GM21576 (cell line): ENCODE measurements around the gene CACNG6.
"Not testable (repeated sequence)": the region's sequence is repeated elsewhere in the genome, so short reads cannot be mapped to it uniquely, and the experiment has no call there.

Experiments
- ATAC-seq: cut with Tn5 transposase; IDR thresholded peaks from one replicate; pipeline ENCODE4 v1.9.1; 2021; ENCODE audit warnings: mild to moderate bottlenecking, moderate library complexity; ENCODE audit not compliant: unreplicated experiment

Gene CACNG6

DNA sequence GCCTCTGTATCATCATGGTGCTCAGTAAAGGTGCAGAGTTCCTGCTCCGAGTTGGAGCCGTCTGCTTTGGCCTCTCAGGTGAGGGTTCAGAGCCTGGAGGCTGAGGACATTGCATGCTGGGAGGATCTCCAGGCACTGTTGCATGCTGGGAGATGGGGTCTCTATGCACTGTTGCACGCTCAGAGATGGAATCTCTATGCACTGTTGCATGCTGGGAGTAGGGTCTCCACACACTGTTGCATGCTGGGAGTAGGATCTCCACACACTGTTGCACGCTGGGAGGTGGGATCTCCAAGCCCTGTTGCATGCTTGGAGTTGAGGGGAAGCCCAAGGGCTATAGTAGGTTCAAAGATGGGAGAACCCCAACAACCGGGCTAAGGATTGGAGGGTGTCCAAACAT lies 8.3 kb downstream of the CACNG6 start:
- ATAC-seq: no peak

DNA sequence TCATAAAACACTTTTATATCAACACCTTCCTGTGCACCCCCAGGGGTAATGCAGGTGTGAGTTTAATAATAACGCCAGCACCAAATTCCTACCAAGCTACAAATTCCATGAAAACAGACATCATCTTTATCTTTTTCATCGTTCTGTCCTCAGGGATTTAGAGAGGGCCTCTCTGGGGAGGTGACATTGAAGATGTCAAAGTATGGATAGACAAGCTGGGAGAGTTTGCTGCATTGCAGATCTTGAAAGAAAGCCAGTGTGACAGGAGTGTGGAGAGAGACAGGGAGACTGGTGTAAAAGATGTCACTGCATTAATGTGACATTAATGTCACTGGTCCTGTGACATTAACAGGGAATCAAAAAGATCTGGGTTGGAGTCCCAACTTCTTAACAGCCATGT lies 10.1 kb downstream of the CACNG6 start:
- ATAC-seq: no peak

DNA sequence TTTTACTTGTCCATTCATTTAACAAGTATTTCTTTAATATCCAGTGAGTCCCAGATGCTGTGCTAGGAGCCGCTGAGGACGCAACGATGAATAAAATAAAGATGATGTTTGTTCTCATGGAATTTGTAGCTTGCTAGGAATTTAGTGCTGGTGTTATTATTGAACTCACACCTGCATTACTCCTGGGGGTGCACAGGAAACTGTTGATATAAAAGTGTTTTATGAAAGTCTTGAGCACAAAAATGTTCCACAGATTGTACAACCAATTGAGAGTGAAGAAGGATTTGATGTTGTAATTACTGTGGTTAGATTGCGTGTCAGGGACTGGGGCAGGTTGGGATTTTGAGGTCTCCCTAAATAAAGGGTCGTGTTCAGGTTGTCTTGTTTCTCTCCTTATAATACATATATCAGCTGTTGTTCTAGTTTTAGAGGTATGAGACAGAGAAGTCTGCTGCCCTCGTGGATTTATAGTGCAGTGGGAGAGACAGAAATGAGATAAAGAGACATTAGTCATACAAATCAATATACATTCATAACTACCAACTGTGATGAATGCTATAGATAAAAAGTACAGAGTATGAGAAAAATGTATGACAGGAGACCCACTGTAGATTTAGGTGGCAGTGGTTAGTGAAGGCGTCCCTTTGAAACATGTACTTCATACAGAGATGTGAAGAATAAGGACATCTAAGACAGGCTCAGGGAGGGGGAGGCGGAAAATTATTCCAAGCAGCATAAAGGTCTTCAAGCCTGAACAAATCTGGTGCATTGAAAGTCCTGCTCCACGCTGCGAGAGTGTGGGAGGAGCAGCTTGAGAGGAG lies 11.3 kb downstream of the CACNG6 start:
- no peak for ATAC-seq

DNA sequence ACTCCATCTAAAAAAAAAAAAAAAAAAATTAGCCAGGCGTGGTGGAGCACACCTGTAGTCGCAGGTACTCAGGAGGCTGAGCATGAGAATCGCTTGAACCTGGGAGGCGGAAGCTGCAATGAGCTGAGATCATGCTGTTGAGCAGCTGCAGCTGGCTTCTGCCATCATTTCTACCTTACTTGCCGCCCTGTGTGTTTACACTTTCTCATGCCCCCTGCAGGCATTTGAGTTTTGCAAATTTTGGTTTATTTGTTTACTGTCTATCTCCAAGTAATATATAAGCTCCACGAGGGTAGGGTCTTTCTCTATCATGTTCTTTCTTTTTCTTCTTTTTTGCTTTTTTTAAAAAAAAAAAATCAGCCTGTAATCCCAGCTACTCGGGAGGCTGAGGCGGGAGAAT lies 18.0 kb downstream of the CACNG6 start:
- no peak for ATAC-seq

DNA sequence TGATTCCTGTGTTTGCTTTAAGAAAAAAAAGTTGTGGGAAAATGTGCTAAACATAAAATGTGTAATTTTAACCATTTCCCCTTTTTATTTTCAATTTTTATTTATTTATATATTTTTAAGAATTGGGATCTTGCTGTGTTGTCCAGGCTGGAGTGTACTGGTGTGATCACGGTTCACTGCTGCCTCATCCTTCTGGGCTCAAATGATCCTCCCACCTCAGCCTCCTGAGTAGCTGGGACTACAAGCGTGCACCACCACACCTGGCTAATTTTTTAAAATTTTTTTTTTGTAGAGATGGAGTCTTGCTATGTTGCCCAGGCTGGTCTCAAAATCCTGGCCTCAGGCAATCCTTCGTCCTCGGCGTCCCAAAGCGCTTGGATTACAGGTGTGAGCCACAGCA lies 19.0 kb downstream of the CACNG6 start:
- ATAC-seq: no peak

DNA sequence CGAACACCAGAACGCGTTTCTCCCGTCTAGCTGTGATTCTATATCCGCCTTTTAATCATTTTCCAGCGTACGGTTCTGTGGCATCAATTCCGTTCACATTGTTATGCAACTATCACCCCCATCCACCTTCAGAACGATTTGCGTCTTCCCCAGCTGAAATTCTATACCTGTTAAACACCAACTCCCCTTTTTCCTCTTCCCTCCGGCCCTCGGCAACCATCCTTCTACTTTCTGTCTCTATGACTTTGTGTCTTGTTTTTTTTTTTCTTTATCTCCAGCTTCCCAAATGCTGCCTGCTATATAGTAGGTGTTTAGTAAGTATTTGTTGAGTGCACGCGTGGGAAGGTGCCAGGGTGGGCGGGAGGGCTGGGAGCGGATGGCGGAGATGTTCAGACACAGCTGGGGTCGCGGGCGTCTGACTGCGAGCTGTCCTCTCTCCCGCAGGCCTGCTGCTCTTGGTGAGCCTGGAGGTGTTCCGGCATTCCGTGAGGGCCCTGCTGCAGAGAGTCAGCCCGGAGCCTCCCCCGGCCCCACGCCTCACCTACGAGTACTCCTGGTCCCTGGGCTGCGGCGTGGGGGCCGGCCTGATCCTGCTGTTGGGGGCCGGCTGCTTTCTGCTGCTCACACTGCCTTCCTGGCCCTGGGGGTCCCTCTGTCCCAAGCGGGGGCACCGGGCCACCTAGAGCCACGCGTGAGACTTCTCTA lies 20.2 kb downstream of the CACNG6 start:
- ATAC-seq: no peak

DNA sequence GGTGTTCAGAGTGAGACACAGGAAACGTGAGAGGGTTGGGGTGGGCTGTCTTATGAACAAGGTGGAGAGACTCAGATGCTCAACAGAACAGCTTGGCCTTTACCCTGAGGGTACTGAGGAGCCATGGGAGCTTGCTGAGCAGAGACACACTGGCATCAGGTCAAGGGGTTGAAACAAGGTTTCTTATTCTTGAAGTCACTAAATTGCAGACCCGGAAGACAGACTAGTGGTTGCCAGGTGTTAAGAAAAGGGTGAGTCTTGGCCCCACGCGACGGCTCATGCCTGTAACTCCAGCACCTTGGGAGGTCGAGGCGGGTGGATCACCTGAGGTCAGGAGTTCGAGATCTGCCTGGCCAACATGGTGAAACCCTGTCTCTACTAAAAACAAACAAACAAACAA lies 22.4 kb downstream of the CACNG6 start:
- no peak for ATAC-seq

DNA sequence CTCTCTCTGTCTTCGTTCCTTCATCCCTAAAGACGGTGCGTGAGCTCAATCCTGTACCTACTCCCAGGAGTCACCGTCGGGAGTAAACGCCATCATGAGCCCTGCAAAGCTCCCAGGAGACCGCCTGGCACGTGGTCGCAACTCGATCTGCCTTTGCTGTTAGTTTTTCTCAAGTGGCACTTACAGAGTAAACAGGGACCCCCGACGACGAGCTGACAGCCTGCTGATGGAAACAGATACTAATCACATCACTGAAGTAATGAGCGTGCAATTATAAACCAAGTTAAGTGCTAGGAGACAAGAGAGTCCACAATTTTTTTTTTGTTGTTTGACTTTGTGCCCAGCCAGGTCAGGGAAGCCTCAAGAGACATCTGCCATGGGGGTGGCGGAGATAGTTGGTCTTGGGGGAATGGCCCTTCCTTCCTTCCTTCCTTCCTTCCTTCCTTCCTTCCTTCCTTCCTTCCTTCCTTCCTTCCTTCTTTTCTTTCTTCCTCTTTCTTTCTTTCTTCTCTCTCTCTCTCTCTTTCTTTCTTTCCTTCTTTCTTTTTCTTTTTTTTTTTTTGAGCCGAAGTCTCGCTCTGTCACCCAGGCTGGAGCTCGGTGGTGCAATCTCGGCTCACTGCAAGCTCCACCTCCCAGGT lies 23.6 kb downstream of the CACNG6 start:
- ATAC-seq: no peak

DNA sequence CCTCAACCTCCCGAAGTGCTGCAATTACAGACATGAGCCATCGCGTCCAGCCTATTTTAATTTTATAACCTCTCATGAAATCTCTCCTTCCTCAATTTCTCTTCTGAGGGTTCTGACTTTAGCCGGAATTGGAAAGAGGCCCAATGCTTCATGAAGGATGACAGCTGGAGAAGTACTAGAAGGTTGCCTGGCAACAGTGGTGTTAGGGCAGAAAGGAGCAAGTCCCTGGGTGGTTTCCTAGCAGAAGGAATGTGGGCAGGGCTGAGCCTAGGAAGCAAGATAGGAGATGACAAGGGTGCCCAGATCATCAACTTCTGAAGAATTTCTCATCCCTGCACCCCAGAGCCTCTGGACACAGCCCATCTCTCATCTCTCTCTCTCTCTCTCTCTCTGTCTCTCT lies 25.8 kb downstream of the CACNG6 start:
- ATAC-seq: no peak

DNA sequence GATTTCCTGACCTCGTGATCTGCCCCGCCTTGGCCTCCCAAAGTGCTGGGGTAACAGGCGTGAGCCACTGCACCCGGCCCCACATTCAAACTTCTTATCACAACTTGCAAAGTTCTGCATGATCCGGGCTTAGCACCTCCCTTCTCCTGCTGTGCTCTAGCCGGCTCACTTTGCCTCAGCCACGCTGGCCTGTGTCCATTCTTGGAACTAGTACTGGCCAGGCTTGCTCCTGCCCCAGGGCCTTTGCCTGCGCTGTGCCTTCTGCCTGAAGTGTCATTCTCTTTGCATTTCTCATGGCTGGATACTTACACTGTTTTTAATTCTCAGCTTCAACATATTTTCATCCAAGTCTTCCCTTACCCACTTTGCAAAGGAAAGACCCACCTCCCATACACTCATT lies 29.9 kb downstream of the CACNG6 start:
- ATAC-seq: no peak

DNA sequence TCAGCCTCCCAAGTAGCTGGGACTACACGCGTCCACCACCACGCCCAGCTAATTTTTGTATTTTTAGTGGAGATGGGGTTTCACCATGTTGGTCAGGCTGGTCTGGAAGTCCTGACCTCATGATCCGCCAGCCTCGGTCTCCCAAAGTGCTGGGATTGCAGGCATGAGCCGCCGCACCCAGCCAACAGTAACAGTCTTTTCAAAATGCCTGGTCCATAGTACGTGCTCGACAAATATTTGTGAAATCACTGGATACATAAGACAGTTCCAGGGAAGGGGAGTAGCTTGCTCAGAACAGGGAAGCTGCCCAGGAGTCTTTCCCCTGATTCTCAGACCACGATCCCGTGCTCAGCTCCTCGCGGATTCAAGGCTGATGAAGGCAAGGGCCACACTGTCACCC lies 30.5 kb downstream of the CACNG6 start:
- ATAC-seq: no peak

DNA sequence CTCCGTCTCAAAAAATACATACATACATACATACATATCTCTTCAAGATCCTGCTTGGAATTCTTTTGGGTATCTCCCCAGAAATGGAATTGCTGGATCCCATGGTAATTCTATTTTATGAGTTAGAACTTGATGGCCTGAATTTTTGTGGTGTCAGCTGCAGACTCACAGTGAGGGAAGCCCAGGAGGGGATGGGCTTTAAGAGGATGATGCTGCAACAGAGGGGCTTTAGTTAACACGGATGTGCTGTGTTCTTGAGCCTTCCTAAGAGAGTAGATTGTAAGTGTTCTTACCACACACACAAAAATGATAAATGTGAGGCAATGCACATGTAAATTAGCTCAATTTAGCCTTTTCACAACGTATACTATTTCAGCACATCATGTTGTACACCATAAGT lies 31.8 kb downstream of the CACNG6 start:
- no peak for ATAC-seq

DNA sequence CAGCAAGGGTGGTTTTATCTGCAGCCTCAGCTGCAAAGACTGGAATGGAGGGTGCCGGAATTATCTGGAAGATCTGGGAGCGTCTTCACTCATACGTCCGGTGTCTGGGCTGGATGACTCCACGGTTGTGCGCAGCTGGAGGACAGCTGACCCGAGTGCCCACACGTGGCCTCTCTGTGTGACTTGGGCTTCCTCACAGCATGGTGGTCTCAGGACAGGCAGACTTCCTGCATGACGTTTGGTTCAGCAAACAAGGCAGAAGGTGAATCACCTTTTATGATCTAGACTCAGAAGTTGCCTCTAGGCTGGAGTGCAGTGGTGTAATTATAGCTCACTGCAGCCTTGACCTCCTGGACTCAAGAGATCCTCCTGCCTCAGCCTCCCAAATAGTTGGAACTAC lies 33.2 kb downstream of the CACNG6 start:
- ATAC-seq: no peak

DNA sequence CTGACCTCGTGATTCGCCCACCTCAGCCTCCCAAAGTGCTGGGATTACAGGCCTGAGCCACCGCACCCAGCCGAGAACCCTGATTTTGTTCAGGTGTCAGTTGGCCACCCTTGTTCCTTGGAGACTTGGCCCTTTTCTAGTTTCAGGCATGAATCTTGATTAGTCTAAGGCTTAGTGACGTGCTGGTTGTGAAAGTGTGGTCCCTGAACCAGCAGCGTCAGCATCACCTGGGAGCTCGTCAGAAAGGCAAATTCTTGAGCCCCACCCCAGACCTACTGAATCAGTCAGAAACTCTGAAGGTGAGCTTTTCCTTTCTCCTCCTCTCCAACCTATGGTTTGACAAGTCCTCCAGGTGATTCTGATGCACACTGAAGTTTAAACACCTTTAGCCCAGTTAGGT lies 35.2 kb downstream of the CACNG6 start:
- no peak for ATAC-seq

DNA sequence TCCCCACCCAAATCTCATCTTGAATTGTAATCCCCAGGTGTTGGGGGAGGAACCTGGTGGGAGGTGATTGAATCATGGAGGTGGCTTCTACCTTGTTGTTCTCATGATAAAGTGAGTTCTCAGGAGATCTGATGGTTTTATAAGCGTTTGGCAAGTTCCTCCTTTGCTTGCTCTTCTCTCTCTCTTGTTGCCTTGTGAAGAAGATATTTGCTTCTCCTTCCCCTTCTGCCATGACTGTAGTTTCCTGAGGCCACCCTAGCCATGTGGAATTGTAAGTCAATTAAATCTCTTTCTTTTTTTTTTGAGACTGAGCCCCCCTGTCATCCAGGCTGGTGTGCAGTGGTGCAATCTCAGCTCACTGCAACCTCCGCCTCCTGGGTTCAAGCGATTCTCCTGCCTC lies 37.9 kb downstream of the CACNG6 start:
- no peak for ATAC-seq

DNA sequence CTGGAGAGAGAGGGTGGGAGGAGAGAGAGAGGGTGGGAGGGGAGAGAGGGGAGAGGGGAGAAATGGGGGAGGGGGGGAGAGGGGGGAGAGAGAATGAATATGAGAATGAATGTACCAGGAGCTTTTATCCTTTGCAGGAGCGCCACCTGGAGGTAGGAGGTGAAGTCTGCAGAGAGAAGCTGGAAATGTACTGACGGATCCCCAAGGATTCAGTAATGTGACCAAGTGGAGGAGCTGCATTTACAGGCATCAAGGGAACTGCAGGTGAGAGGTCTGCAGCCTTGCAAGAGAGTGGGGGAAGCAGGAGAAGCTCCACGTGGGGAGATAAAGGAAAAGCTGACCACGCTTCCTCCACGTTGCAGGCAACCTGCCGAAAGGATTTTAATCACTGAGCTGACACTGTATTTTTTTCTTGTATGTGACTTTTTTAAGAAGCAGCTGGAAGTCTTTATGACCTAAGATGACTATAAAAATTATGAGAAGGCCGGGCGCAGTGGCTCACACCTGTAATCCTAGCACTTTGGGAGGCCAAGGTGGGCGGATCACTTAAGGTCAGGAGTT lies 38.6 kb downstream of the CACNG6 start:
- ATAC-seq: no peak

DNA sequence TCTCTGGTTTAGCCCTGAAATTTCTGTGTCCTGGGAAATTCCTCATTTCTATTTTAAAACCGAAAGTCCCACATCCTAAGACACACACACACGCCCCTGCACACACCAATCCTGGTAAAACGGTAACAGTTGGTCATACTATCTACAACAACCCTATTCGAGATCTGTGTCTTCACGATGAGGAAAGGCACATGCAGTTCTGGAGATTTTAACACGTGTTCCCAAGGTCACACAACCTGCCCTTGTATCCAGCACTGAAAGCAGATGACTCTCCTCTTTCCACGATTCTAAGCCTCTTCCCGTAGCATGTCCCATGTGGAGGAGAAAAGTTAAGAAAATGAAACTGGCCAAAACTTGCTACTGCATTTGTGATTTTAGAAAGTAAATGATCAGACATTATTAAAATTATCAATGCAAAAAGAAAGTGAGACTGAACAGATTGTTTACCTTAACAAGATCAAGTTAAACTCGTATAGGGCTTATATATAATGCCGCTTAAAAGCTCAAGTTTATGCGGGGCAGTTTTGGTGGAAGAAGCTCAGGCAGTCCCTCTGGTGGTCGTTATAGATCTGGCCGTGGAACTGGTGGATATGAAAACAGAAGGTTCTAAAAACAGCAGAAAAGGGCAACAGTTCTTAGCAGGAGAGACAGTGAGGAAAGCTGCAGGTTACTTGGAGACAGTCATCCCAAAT lies 39.6 kb downstream of the CACNG6 start:
- no peak for ATAC-seq

DNA sequence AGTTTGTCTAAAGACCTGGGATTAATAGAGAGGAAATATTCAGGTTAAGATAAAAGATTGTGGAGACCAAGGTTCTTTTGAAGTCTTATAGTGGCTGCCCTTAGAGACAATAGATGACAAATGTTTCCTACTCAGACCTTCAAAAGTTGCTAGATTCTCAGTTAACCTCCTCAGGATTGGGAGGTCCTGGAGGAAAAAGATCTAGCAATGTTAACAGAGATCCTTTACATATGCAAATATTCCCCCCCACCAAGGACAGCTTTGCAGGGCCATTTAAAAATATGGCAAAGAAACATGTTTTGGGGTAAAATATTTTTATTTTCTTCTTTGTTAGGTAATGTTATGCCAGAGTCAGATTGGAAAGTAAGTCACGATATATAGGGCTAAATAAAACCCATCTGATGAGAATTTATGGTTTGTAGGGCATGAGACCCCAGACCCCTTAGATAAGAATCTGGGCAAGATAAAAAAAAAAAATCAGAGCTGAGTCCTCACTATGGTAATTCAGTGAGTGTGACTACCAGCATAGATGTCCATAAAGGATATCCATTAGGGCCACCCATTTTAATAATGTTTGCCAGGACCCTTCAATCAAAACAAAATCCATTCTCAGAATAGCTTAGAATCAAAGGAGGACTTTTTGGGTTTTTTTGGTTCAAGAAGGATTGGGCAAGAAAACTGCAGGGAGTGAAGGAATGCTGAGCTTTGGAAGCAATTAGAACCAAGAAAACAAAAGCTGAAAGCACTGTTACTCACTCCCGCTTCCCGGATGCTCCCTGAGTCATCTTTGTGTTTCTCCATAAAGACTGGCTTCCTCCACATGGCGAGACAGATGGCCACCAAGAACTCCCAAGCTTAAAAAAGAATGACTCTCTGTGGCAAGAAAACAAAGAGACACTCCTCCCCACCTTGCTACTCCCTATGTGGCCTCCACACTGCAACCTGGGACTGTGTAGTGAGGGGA lies 44.1 kb downstream of the CACNG6 start:
- no peak for ATAC-seq

DNA sequence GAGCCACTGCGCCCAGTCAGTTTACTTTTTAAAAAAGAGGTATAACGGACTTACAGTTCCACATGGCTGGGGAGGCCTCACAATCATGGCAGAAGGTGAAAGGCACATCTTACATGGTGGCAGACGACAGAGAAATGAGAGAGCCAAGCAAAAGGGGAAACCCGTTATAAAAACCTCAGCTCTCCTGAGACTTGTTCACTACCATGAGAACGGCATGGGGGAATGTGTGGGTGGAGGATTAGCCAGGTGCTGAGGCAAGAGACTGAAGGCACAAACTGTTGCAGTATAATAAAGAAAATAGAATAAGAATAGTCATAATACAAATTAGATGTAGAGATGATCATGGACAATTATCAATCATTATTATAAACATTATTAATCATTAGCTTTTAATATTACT lies 45.1 kb downstream of the CACNG6 start:
- not testable (repeated sequence) for ATAC-seq

DNA sequence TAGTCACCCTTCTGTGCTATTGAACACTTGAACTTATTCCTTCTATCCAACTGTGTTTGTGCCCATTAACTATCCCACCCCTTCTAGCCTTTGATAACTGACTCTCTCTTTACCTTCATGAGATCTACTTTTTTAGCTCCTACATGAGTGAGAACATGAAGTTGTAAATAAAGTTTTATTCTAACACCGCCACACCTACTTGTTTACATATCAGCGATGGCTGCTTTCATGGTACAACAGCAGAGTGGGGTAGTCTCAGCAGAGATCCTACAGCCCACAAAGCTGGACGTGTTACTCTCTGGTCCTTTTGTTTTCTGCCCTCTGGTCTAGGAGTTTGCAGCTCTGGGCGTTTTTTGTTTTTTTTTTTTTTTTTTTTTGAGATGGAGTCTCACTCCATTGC lies 48.6 kb downstream of the CACNG6 start:
- ATAC-seq: no peak
